ENCODE data around the gene MTMR11. TPM values are rescaled to one million over a fixed set of nuclear protein-coding genes. Genes with fewer than 3 reads are reported as not detected.
A peak's percentile ranks its signal among the peaks of the same experiment; 100 is the strongest.

Gene MTMR11
- total and polyA plus RNA-seq, 2 of the 13 experiments (the other 11 are each of a cell fraction or from before 2014, with no cell fraction given), result 0.49 to 2.8 TPM

DNA sequence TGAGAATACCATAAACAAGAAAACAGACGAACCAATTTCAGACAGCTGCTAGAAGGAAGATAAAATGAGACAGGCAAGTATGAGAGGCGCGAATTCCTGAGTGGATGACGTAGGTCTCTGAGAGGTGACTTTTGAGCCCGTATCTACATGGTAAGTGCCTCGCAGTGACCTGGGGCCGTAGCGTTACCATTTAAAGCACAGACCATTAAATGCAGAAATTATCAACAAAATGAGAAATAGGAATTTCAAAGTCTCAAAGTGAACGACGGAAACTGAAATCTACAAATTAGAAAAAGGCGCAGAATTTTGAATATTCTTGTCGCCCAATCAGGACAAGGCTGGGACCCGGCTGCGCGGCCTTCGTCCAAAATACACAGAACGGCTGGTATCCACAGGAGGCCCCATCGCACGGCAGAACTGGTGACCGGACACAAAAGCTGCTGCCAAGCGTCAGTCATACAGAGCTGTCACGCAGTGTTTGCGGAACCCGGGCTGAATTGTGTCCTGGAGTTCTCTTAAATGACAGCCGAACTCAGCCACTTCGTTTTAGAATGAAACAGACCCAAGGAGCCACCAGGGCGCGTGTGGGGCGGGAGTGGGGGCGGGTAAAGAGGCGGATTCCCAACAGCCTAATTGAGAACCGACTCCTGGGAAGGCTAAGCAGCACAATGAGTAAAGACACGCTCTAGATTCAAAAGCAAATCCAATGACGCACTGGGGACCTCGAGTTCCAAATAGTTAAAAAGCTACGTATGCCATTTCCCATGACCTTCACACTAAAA is 51.1 kb downstream of the MTMR11 start (continued):
- TF ChIP-seq, protein P1, sequence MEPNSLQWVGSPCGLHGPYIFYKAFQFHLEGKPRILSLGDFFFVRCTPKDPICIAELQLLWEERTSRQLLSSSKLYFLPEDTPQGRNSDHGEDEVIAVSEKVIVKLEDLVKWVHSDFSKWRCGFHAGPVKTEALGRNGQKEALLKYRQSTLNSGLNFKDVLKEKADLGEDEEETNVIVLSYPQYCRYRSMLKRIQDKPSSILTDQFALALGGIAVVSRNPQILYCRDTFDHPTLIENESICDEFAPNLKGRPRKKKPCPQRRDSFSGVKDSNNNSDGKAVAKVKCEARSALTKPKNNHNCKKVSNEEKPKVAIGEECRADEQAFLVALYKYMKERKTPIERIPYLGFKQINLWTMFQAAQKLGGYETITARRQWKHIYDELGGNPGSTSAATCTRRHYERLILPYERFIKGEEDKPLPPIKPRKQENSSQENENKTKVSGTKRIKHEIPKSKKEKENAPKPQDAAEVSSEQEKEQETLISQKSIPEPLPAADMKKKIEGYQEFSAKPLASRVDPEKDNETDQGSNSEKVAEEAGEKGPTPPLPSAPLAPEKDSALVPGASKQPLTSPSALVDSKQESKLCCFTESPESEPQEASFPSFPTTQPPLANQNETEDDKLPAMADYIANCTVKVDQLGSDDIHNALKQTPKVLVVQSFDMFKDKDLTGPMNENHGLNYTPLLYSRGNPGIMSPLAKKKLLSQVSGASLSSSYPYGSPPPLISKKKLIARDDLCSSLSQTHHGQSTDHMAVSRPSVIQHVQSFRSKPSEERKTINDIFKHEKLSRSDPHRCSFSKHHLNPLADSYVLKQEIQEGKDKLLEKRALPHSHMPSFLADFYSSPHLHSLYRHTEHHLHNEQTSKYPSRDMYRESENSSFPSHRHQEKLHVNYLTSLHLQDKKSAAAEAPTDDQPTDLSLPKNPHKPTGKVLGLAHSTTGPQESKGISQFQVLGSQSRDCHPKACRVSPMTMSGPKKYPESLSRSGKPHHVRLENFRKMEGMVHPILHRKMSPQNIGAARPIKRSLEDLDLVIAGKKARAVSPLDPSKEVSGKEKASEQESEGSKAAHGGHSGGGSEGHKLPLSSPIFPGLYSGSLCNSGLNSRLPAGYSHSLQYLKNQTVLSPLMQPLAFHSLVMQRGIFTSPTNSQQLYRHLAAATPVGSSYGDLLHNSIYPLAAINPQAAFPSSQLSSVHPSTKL (CRISPR knock-in tag; IDR thresholded peaks at IDR 0.05), result no peak; the same call in 1 of the 2 replicates
- TF ChIP-seq, protein P2, sequence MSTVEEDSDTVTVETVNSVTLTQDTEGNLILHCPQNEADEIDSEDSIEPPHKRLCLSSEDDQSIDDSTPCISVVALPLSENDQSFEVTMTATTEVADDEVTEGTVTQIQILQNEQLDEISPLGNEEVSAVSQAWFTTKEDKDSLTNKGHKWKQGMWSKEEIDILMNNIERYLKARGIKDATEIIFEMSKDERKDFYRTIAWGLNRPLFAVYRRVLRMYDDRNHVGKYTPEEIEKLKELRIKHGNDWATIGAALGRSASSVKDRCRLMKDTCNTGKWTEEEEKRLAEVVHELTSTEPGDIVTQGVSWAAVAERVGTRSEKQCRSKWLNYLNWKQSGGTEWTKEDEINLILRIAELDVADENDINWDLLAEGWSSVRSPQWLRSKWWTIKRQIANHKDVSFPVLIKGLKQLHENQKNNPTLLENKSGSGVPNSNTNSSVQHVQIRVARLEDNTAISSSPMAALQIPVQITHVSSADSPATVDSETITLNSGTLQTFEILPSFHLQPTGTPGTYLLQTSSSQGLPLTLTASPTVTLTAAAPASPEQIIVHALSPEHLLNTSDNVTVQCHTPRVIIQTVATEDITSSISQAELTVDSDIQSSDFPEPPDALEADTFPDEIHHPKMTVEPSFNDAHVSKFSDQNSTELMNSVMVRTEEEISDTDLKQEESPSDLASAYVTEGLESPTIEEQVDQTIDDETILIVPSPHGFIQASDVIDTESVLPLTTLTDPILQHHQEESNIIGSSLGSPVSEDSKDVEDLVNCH (CRISPR knock-in tag; IDR thresholded peaks at IDR 0.05), result no peak
- TF ChIP-seq HNRNPLL (IDR thresholded peaks at IDR 0.05; ENCODE audit: low read depth, low read length, poor library complexity, severe bottlenecking) (no peak), PRMT3 (CRISPR knock-in tag; IDR thresholded peaks at IDR 0.05; ENCODE audit: borderline replicate concordance, low read depth) (no peak), ZNF674 (CRISPR knock-in tag; IDR thresholded peaks at IDR 0.05; ENCODE audit: low read depth) (no peak), KLF15 (CRISPR knock-in tag; IDR thresholded peaks at IDR 0.05; ENCODE audit: borderline replicate concordance) (no peak), ZNF180 (CRISPR knock-in tag; IDR thresholded peaks at IDR 0.05; ENCODE audit: borderline replicate concordance, low read depth) (no peak), MZF1 (CRISPR knock-in tag; IDR thresholded peaks at IDR 0.05; ENCODE audit: borderline replicate concordance) (no peak), SP2 (CRISPR knock-in tag; IDR thresholded peaks at IDR 0.05) (no peak), POLR2A (IDR thresholded peaks at IDR 0.05; ENCODE audit: insufficient read depth in 1 of 2, low read depth in 2 of 2, low read length in 2 of 2) (peak; percentile 51 to 93), CHD2 (IDR thresholded peaks at IDR 0.05; ENCODE audit: low read depth, low read length) (no peak), ZEB1 (IDR thresholded peaks at IDR 0.05; ENCODE audit: insufficient replicate concordance, low read depth) (no peak), MED1 (CRISPR knock-in tag; IDR thresholded peaks at IDR 0.05) (peak; percentile 58; the same call in 1 of the 2 replicates), CHD4 (IDR thresholded peaks at IDR 0.05; ENCODE audit: borderline replicate concordance, low read length) (no peak), ELF3 (CRISPR knock-in tag; IDR thresholded peaks at IDR 0.05) (no peak)
- TF ChIP-seq, protein P3, sequence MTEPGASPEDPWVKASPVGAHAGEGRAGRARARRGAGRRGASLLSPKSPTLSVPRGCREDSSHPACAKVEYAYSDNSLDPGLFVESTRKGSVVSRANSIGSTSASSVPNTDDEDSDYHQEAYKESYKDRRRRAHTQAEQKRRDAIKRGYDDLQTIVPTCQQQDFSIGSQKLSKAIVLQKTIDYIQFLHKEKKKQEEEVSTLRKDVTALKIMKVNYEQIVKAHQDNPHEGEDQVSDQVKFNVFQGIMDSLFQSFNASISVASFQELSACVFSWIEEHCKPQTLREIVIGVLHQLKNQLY (CRISPR knock-in tag; IDR thresholded peaks at IDR 0.05), result no peak
- TF ChIP-seq, protein P4, sequence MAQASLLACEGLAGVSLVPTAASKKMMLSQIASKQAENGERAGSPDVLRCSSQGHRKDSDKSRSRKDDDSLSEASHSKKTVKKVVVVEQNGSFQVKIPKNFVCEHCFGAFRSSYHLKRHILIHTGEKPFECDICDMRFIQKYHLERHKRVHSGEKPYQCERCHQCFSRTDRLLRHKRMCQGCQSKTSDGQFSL (CRISPR knock-in tag; IDR thresholded peaks at IDR 0.05), result no peak
- TF ChIP-seq, protein P5, sequence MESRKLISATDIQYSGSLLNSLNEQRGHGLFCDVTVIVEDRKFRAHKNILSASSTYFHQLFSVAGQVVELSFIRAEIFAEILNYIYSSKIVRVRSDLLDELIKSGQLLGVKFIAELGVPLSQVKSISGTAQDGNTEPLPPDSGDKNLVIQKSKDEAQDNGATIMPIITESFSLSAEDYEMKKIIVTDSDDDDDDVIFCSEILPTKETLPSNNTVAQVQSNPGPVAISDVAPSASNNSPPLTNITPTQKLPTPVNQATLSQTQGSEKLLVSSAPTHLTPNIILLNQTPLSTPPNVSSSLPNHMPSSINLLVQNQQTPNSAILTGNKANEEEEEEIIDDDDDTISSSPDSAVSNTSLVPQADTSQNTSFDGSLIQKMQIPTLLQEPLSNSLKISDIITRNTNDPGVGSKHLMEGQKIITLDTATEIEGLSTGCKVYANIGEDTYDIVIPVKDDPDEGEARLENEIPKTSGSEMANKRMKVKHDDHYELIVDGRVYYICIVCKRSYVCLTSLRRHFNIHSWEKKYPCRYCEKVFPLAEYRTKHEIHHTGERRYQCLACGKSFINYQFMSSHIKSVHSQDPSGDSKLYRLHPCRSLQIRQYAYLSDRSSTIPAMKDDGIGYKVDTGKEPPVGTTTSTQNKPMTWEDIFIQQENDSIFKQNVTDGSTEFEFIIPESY (CRISPR knock-in tag; IDR thresholded peaks at IDR 0.05), result no peak
- TF ChIP-seq, protein P6, sequence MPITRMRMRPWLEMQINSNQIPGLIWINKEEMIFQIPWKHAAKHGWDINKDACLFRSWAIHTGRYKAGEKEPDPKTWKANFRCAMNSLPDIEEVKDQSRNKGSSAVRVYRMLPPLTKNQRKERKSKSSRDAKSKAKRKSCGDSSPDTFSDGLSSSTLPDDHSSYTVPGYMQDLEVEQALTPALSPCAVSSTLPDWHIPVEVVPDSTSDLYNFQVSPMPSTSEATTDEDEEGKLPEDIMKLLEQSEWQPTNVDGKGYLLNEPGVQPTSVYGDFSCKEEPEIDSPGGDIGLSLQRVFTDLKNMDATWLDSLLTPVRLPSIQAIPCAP (CRISPR knock-in tag; IDR thresholded peaks at IDR 0.05; ENCODE audit: low read depth), result no peak
